Caco-2 (cell line): ENCODE measurements around the gene PDE11A. TPM values are rescaled to one million over a fixed set of nuclear protein-coding genes. Genes with fewer than 3 reads are reported as not detected.

Experiments
- BruUV-seq: library from RNA; stranded (reverse); fragments of 400-500 nt; replicated peaks from 2 replicates; lab custom pipeline; 2021; lab: Mats Ljungman, UMichigan
- CTCF ChIA-PET: fragments of 300-600 bp; sonication (Branson Sonifier 250); formaldehyde crosslinking; loops from one replicate; lab custom pipeline; 2022; ENCODE audit warnings: antibody characterized with exemption; lab: Charles Lee
- POLR2A ChIA-PET: fragments of 300-600 bp; sonication (Branson Sonifier 250); formaldehyde crosslinking; loops from one replicate; lab custom pipeline; 2022; ENCODE audit warnings: antibody characterized with exemption; lab: Charles Lee
- DNase-seq, 2 experiments: peaks; one replicate each; pipeline versions ENCODE4 v3.0.0 to v3.0.0-alpha.2; 2020 to 2022
- H3K27me3 ChIP-seq: replicated peaks from 2 replicates; pipeline ENCODE4 v1.6.0; 2011; ENCODE audit warnings: low read length; ENCODE audit not compliant: control insufficient read depth, insufficient read depth
- H3K36me3 ChIP-seq: 2 replicates; pipeline ENCODE4 v1.5.1; 2011; ENCODE audit warnings: low read length; ENCODE audit not compliant: control insufficient read depth, insufficient read depth
- H3K4me1 ChIP-seq: fragments of 250-450 bp; sonication (Bioruptor Pico); 2 replicates; pipeline ENCODE4 v1.5.1; 2020; ENCODE audit warnings: mild to moderate bottlenecking
- H3K4me3 ChIP-seq: 2 replicates; pipeline ENCODE4 v1.5.1; 2011; ENCODE audit warnings: low read depth, mild to moderate bottlenecking, control low read depth, low read length
- H3K9me3 ChIP-seq: fragments of 250-450 bp; sonication (Bioruptor Pico); 2 replicates; pipeline ENCODE4 v1.5.1; 2020; ENCODE audit warnings: mild to moderate bottlenecking, moderate library complexity
- H3K27ac Mint-ChIP-seq: one replicate; pipeline ENCODE4 v1.8.0; 2022; ENCODE audit warnings: mixed read lengths; ENCODE audit not compliant: unreplicated experiment
- H3K27me3 Mint-ChIP-seq: one replicate; pipeline ENCODE4 v1.8.0; 2022; ENCODE audit warnings: mixed read lengths; ENCODE audit not compliant: insufficient read depth, unreplicated experiment
- H3K36me3 Mint-ChIP-seq: one replicate; pipeline ENCODE4 v1.8.0; 2022; ENCODE audit warnings: mild to moderate bottlenecking, mixed read lengths; ENCODE audit not compliant: insufficient read depth, unreplicated experiment
- H3K4me1 Mint-ChIP-seq: one replicate; pipeline ENCODE4 v1.8.0; 2022; ENCODE audit warnings: low read depth, mixed read lengths; ENCODE audit not compliant: unreplicated experiment
- H3K4me3 Mint-ChIP-seq: one replicate; pipeline ENCODE4 v1.8.0; 2022; ENCODE audit warnings: mild to moderate bottlenecking, moderate library complexity, mixed read lengths; ENCODE audit not compliant: unreplicated experiment
- H3K9me3 Mint-ChIP-seq: one replicate; pipeline ENCODE4 v1.8.0; 2022; ENCODE audit warnings: mixed read lengths; ENCODE audit not compliant: unreplicated experiment
- intact Hi-C: fragments of 100-400 bp; cut with micrococcal nuclease; formaldehyde crosslinking; loops from one replicate; pipeline ENCODE4 v1.10.0; 2022; ENCODE audit not compliant: unreplicated experiment
- total RNA-seq: library from RNA; stranded (reverse); gene quantifications from 2 replicates; pipeline ENCODE4 v1.2.3, GENCODE V29; 2022
- TF ChIP-seq, protein P1 (sequence below), 2 experiments: fragments of 200-600 bp in 1 of 2; IDR thresholded peaks; 1 replicate in 1 of 2; 2 replicates in 1 of 2; pipeline versions ENCODE4 v1.5.1 to v1.8.0; 2011 to 2022; ENCODE audit warnings: antibody characterized with exemption in 1 of 2, control low read depth in 1 of 2, inconsistent platforms in 1 of 2, low read depth in 1 of 2, low read length in 1 of 2, mild to moderate bottlenecking in 1 of 2, moderate library complexity in 1 of 2; ENCODE audit not compliant: insufficient read depth in 1 of 2, severe bottlenecking in 1 of 2, unreplicated experiment in 1 of 2

PDE11A gene
- total RNA-seq, 1 experiment from 2014 or later: 0.25 TPM

DNA sequence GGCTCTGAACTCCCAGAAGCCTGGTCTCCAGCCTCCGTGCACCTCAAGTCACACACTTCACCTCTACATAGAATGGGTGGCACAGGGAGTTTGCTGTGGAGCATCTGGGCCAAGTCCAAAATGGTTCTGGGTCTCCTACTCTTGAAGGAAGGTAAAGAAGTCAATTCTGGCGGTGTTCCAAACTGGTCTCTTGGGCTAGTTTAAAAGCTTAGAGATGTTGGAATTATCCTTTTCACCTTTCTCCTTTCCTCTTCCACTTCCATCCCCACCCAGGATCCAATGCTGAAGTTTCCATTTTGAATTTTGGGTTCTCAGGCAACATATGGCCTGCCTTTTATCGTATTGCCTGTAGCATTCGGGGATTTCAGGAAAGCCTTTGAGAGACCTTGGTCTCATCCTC lies 325.2 kb downstream of the PDE11A start:
- no peak overlapping the region for H3K4me3 Mint-ChIP-seq
- H3K4me1 ChIP-seq: no peaks in the 10 kb centered on the region
- H3K9me3 Mint-ChIP-seq: no peaks in the 10 kb centered on the region
- H3K4me3 ChIP-seq: no peak overlapping the region
- no peaks in the 10 kb centered on the region for H3K27me3 ChIP-seq
- peaks cover 7% of the 10 kb centered on the region for H3K27me3 Mint-ChIP-seq
- H3K9me3 ChIP-seq: no peaks in the 10 kb centered on the region
- H3K4me1 Mint-ChIP-seq: peaks cover 12% of the 10 kb centered on the region
- BruUV-seq: no TSS peak
- TF ChIP-seq, protein P1, sequence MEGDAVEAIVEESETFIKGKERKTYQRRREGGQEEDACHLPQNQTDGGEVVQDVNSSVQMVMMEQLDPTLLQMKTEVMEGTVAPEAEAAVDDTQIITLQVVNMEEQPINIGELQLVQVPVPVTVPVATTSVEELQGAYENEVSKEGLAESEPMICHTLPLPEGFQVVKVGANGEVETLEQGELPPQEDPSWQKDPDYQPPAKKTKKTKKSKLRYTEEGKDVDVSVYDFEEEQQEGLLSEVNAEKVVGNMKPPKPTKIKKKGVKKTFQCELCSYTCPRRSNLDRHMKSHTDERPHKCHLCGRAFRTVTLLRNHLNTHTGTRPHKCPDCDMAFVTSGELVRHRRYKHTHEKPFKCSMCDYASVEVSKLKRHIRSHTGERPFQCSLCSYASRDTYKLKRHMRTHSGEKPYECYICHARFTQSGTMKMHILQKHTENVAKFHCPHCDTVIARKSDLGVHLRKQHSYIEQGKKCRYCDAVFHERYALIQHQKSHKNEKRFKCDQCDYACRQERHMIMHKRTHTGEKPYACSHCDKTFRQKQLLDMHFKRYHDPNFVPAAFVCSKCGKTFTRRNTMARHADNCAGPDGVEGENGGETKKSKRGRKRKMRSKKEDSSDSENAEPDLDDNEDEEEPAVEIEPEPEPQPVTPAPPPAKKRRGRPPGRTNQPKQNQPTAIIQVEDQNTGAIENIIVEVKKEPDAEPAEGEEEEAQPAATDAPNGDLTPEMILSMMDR (IDR thresholded peaks at IDR 0.05; ENCODE audit: insufficient read depth in 1 of 2, low read depth in 1 of 2, low read length in 1 of 2, severe bottlenecking in 1 of 2, unreplicated experiment in 1 of 2): no peak
- ChIA-PET POLR2A (no interaction called here), CTCF (interaction anchor here (0.5 kb wide), 1 partner anchor 17 kb away, joined by 3 read pairs; no protein-coding TSS in a partner anchor)
- H3K27ac Mint-ChIP-seq: no peak overlapping the region
- no peak for DNase-seq
- H3K36me3 Mint-ChIP-seq: no peaks in the 10 kb centered on the region
- no peaks in the 10 kb centered on the region for H3K36me3 ChIP-seq
- intact Hi-C loops: no loop called here

DNA sequence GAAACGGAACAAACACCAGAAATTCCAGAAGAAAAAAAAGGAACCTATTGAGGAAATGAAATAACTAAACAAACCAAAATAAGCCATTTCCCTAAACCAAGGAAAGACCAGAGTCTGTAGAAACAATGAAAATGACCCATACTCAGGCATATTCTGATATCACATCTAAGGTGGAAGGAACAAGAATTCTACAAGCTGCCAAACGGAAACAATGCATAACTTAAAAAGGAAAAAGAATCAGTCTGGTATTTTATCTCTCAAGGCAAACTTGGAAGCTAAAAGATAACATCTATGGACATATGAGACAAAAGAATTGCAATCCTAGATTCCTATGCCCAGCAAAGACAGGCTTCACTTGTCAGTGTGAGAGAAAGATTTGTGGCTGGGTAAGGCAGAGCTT lies 326.2 kb downstream of the PDE11A start:
- CTCF ChIA-PET: no interaction called here
- H3K36me3 Mint-ChIP-seq: no peaks in the 10 kb centered on the region
- no TSS peak for BruUV-seq
- peaks cover 10% of the 10 kb centered on the region for H3K27me3 Mint-ChIP-seq
- TF ChIP-seq, protein P1 (IDR thresholded peaks at IDR 0.05; ENCODE audit: insufficient read depth in 1 of 2, low read depth in 1 of 2, low read length in 1 of 2, severe bottlenecking in 1 of 2, unreplicated experiment in 1 of 2): no peak
- H3K27me3 ChIP-seq: no peaks in the 10 kb centered on the region
- peaks cover 12% of the 10 kb centered on the region for H3K4me1 Mint-ChIP-seq
- H3K4me3 ChIP-seq: no peak overlapping the region
- intact Hi-C loops: no loop called here
- POLR2A ChIA-PET: no interaction called here
- no peak overlapping the region for H3K4me3 Mint-ChIP-seq
- no peak overlapping the region for H3K27ac Mint-ChIP-seq
- no peaks in the 10 kb centered on the region for H3K9me3 Mint-ChIP-seq
- H3K9me3 ChIP-seq: no peaks in the 10 kb centered on the region
- H3K4me1 ChIP-seq: no peaks in the 10 kb centered on the region
- DNase-seq: no peak
- no peaks in the 10 kb centered on the region for H3K36me3 ChIP-seq

DNA sequence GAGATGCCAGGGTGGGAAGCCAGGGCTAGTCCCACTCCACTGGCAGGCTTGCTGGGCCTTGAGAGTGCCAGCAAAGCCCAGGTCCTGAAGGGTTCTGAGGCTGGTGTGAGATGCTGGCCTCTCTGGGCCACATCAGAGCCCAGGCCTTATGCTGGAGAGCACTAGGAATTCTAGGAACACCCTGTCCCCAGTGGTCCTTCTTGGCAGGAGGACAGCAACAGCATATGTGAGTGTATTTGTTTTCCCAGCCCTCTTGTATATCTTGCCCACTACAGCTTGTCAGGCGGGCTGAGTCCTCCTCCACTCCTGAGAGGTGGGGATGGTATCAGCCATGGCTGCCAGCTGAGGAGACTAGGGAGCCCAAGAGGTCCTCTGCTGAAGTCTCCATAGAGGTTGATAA lies 327.0 kb downstream of the PDE11A start:
- Mint-ChIP-seq H3K4me1 (peaks cover 12% of the 10 kb centered on the region), H3K4me3 (no peak overlapping the region), H3K9me3 (no peaks in the 10 kb centered on the region), H3K27ac (no peak overlapping the region), H3K27me3 (peaks cover 10% of the 10 kb centered on the region), H3K36me3 (no peaks in the 10 kb centered on the region)
- CTCF ChIA-PET: no interaction called here
- H3K27me3 ChIP-seq: no peaks in the 10 kb centered on the region
- no peak overlapping the region for H3K4me3 ChIP-seq
- H3K4me1 ChIP-seq: no peaks in the 10 kb centered on the region
- no peak for DNase-seq
- TF ChIP-seq, protein P1 (IDR thresholded peaks at IDR 0.05; ENCODE audit: insufficient read depth in 1 of 2, low read depth in 1 of 2, low read length in 1 of 2, severe bottlenecking in 1 of 2, unreplicated experiment in 1 of 2): no peak
- no TSS peak for BruUV-seq
- H3K9me3 ChIP-seq: no peaks in the 10 kb centered on the region
- intact Hi-C loops: no loop called here
- H3K36me3 ChIP-seq: no peaks in the 10 kb centered on the region
- POLR2A ChIA-PET: no interaction called here
